Duodenal mucosa (tissue), 2 donors: ENCODE results near the gene WDR5.
A peak's percentile ranks its signal among the peaks of the same experiment; 100 is the strongest.
"Not testable (repeated sequence)": the region's sequence is repeated elsewhere in the genome, so short reads cannot be mapped to it uniquely, and the experiment has no call there.

Experiments used
- H3K27ac ChIP-seq: one replicate; pipeline ENCODE4 v1.7.0; 2013; ENCODE audit warnings: low read depth, low read length
- H3K27me3 ChIP-seq, 2 donors: one replicate each; pipeline ENCODE4 v1.7.0; 2013; ENCODE audit warnings: low read length in 2 of 2, control low read depth in 1 of 2; ENCODE audit not compliant: insufficient read depth in 2 of 2, control insufficient read depth in 1 of 2
- H3K36me3 ChIP-seq, 2 donors: one replicate each; pipeline ENCODE4 v1.7.0; 2013; ENCODE audit warnings: low read length in 2 of 2, control low read depth in 1 of 2; ENCODE audit not compliant: insufficient read depth in 2 of 2, control insufficient read depth in 1 of 2
- H3K4me1 ChIP-seq, 2 donors: one replicate each; pipeline ENCODE4 v1.7.0; 2013; ENCODE audit warnings: low read length in 2 of 2, control low read depth in 1 of 2; ENCODE audit not compliant: insufficient read depth in 2 of 2, control insufficient read depth in 1 of 2
- H3K4me3 ChIP-seq, 2 donors: one replicate each; pipeline ENCODE4 v1.7.0; 2013; ENCODE audit warnings: low read length in 2 of 2, low read depth in 1 of 2
- H3K9ac ChIP-seq, 2 donors: one replicate each; pipeline ENCODE4 v1.7.0; 2013; ENCODE audit warnings: low read length in 2 of 2, low read depth in 1 of 2
- H3K9me3 ChIP-seq, 2 donors: one replicate each; pipeline ENCODE4 v1.7.0; 2013; ENCODE audit warnings: low read length in 2 of 2, control low read depth in 1 of 2; ENCODE audit not compliant: control insufficient read depth in 1 of 2

The WDR5 gene

GRCh38 chr9:134112561-134112960 lies 23.3 kb upstream of the WDR5 start:
- Histone ChIP-seq H3K4me1 (no peaks in the 10 kb centered on the region), H3K27me3 (no peaks in the 10 kb centered on the region), H3K9ac (no peak overlapping the region), H3K36me3 (no peaks in the 10 kb centered on the region), H3K4me3 (no peak overlapping the region), H3K27ac (no peak overlapping the region), H3K9me3 (no peaks in the 10 kb centered on the region)

- H3K36me3 ChIP-seq, H3K9ac ChIP-seq, H3K9me3 ChIP-seq: not testable (repeated sequence)
Measured at GRCh38 chr9:134118972-134119371, 16.9 kb upstream of the WDR5 start.

GRCh38 chr9:134123764-134124128 lies 12.1 kb upstream of the WDR5 start:
- Histone ChIP-seq H3K27me3 (no peaks in the 10 kb centered on the region), H3K9me3 (no peaks in the 10 kb centered on the region), H3K27ac (no peak overlapping the region), H3K4me3 (no peak overlapping the region), H3K4me1 (no peaks in the 10 kb centered on the region), H3K9ac (no peak overlapping the region), H3K36me3 (no peaks in the 10 kb centered on the region)

More at GRCh38 chr9:134118972-134119371, 16.9 kb upstream of the WDR5 start:
- H3K4me3 ChIP-seq, H3K4me1 ChIP-seq, H3K27me3 ChIP-seq, H3K27ac ChIP-seq: not testable (repeated sequence)

- Histone ChIP-seq H3K4me3 (no peak overlapping the region), H3K9me3 (no peaks in the 10 kb centered on the region), H3K4me1 (no peaks in the 10 kb centered on the region), H3K27me3 (no peaks in the 10 kb centered on the region), H3K27ac (no peak overlapping the region), H3K36me3 (no peaks in the 10 kb centered on the region), H3K9ac (no peak overlapping the region)
Measured at GRCh38 chr9:134125413-134126095, 10.3 kb upstream of the WDR5 start.

- Histone ChIP-seq H3K27ac (no peak overlapping the region), H3K27me3 (no peaks in the 10 kb centered on the region), H3K4me1 (no peaks in the 10 kb centered on the region), H3K9me3 (no peaks in the 10 kb centered on the region), H3K4me3 (no peak overlapping the region), H3K9ac (no peak overlapping the region), H3K36me3 (no peaks in the 10 kb centered on the region)
Measured at GRCh38 chr9:134126373-134126772, 9.5 kb upstream of the WDR5 start.

- Histone ChIP-seq H3K27ac (no peak overlapping the region), H3K27me3 (no peaks in the 10 kb centered on the region), H3K4me1 (no peaks in the 10 kb centered on the region), H3K4me3 (no peak overlapping the region), H3K9me3 (no peaks in the 10 kb centered on the region), H3K9ac (no peak overlapping the region), H3K36me3 (no peaks in the 10 kb centered on the region)
Measured at GRCh38 chr9:134127065-134127580, 8.8 kb upstream of the WDR5 start.

- Histone ChIP-seq H3K27me3 (no peaks in the 10 kb centered on the region), H3K27ac (no peak overlapping the region), H3K4me3 (no peak overlapping the region), H3K9me3 (no peaks in the 10 kb centered on the region), H3K9ac (no peak overlapping the region), H3K36me3 (no peaks in the 10 kb centered on the region), H3K4me1 (no peaks in the 10 kb centered on the region)
Measured at GRCh38 chr9:134127616-134128015, 8.3 kb upstream of the WDR5 start.

- H3K9me3 ChIP-seq = no peaks in the 10 kb centered on the region
- H3K36me3 ChIP-seq = no peaks in the 10 kb centered on the region
- no peak overlapping the region for H3K9ac ChIP-seq
- no peak overlapping the region for H3K27ac ChIP-seq
- no peaks in the 10 kb centered on the region for H3K27me3 ChIP-seq
- no peaks in the 10 kb centered on the region for H3K4me1 ChIP-seq
- H3K4me3 ChIP-seq = no peak overlapping the region
Measured at GRCh38 chr9:134128727-134129679, 6.9 kb upstream of the WDR5 start.

- H3K9ac ChIP-seq = peak overlapping the region in 1 of 2 donors; percentile 3
- H3K27ac ChIP-seq = no peak overlapping the region
- H3K4me1 ChIP-seq = peaks cover 7 to 10% of the 10 kb centered on the region in 2 donors
- no peak overlapping the region for H3K4me3 ChIP-seq
- H3K27me3 ChIP-seq = no peaks in the 10 kb centered on the region
- H3K9me3 ChIP-seq = no peaks in the 10 kb centered on the region
- H3K36me3 ChIP-seq = no peaks in the 10 kb centered on the region
Measured at GRCh38 chr9:134130503-134131375, 5.1 kb upstream of the WDR5 start.
